HG03095 (cell line): Measurements from ENCODE around the gene CABCOCO1.

Experiments
- ATAC-seq: cut with Tn5 transposase; IDR thresholded peaks from one replicate; pipeline ENCODE4 v1.9.1; 2021; ENCODE audit warnings: moderate library complexity; ENCODE audit not compliant: unreplicated experiment

CABCOCO1 gene

DNA sequence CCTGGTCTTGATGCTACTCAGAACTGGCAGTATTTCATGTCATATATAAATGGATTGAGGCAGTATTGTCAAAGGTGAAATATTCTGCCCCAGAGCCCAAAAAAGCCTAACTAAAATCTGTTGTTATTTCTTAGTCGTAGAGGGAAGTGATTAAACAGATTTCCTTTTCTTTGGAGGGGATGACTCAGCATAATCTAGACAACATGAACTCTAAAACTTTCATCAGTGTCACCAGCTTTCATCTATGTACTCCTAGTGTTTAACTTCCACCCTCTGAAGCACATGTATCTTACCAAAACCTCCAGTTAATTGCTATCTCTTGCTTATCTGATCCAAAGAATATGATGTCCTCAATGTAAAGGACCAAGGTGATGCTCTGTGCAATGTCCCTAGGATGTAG is 141.7 kb downstream of the CABCOCO1 start:
- ATAC-seq = no peak

DNA sequence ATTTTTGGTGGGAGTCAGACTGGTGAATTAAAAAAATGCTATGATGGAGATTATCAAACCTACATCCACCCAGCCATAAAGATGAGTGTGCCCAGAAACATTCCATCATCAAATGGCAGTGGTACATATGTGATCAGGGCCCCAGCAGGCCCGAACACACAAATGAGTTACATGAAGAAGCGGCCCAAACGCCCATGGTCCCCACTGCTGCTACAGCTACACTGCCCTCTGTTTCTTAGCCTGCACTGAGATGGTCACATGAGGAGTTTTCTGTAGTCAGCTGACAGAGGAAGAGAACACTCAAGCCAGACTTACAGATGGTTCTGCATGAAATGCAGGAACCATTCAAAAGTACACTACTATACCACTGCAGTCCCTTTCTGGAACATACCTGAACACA is 142.4 kb downstream of the CABCOCO1 start:
- ATAC-seq = no peak

DNA sequence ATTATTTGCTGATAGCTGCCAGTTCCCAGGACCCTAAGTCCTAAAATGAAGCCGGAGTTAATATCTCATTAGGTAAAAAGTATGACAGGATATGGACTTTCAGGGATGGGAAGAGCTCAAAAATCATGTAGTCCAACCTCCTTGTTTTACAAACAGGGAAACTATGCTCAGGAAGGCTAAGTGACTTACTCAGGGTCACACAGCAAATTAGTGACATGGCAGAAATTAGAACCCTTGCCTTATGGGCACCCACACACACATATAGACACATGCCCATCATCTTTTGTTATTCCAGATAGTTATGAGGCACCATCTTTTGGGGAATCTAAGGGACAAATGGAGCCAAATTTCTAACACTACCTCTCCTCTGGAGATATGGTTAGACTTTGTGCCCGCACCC is 147.5 kb downstream of the CABCOCO1 start:
- no peak for ATAC-seq

- ATAC-seq = no peak
These were observed 149.5 kb downstream of the CABCOCO1 start for GRCh38 chr10:61812052-61812721.

DNA sequence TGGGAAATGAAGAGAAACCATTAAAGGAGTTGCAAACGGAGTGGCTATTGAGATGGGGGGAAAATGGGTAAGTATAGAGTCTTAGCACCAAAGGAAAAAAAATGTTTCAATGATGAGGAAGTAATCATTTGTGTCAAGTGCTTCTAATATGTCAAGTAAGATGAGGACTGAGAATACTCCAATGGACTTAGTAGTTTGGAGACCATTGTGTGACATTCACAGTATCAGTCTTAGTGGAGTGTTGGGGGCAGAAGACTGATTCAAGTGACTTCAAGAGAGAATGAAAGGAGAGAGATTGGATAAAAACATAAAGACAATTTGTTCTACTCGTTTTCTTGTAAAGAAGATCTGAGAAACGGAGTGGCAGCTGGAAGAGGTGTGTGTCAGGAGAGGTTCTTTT is 150.2 kb downstream of the CABCOCO1 start:
- ATAC-seq = no peak

DNA sequence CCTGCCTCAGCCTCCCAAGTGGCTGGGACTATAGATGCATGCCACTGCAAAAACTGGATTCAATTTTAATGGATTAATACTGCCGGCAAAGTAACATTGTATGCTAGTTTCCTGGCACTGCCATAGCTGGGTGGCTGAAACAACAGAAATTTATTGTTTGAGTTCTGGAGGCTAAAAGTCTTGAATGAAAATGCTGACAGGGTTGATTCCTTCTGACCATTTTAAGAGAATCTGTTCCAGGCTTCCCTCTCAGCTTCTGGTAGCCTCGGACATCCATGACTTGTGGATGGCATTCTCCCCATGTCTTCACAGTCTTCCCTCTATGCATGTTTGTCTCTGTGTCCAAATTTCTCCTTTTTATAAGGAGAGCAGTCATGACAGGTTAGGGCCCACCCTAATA is 151.4 kb downstream of the CABCOCO1 start:
- ATAC-seq = no peak

- ATAC-seq = no peak
These were observed 152.8 kb downstream of the CABCOCO1 start for GRCh38 chr10:61815496-61815895.
